ENCODE data around the gene GATB.

GATB gene

DNA sequence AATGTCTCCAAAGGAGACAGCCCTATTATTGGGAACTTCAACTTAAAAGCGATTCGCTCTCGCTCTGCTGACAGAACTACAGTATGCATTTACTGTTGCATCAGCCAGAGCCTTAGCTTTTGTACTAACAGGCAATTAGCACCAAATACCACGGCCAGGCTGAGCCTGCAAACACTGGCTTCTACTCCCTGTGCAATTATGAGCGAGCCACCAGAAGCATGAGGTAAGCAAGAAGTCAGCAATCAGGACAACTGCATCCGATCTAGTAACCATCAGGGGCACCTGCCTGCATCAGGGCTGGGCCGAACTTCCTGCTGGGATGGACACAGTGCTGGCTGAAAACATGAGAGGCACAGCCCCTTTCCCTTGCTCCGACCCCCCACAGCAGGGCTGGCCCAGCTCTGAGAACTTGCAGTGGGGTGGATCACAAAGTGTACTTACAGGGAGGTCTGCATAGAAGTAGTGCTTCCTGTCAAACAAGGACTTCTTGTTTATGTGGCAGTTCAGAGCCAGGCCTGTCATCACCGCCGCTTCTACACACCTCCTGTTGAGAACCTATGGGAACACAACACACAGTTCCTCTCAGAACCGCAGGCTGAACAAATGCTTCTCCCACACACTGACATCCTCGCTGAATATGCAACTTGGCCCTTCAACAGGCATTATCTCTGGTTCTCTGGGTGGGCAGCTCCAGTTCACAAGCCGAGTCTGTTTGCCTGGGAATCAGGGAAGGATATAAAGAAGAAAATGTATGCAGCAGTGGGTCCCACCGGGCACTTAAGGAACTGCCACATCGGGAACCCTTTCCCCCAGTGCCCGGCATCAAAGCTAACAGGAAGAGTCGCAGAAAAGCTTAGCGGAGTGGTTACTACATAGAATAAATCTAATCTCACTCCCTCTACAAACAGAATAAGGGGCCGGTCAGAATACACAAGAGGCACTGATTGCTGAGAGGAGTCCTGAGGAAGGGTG is 41.5 kb downstream of the GATB start:
- H3K27ac ChIP-seq, result no peak overlapping the region
- TF ChIP-seq, protein P1, sequence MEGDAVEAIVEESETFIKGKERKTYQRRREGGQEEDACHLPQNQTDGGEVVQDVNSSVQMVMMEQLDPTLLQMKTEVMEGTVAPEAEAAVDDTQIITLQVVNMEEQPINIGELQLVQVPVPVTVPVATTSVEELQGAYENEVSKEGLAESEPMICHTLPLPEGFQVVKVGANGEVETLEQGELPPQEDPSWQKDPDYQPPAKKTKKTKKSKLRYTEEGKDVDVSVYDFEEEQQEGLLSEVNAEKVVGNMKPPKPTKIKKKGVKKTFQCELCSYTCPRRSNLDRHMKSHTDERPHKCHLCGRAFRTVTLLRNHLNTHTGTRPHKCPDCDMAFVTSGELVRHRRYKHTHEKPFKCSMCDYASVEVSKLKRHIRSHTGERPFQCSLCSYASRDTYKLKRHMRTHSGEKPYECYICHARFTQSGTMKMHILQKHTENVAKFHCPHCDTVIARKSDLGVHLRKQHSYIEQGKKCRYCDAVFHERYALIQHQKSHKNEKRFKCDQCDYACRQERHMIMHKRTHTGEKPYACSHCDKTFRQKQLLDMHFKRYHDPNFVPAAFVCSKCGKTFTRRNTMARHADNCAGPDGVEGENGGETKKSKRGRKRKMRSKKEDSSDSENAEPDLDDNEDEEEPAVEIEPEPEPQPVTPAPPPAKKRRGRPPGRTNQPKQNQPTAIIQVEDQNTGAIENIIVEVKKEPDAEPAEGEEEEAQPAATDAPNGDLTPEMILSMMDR (conservative IDR thresholded peaks at IDR 0.05), result no peak

- no peak overlapping the region for H3K27ac ChIP-seq
- TF ChIP-seq, protein P1 (conservative IDR thresholded peaks at IDR 0.05), result no peak
Observed at GRCh38 chr4:151717909-151718628, 42.7 kb downstream of the GATB start.

GRCh38 chr4:151717314-151717713 is 43.5 kb downstream of the GATB start:
- TF ChIP-seq, protein P1 (conservative IDR thresholded peaks at IDR 0.05), result no peak
- no peak overlapping the region for H3K27ac ChIP-seq

DNA sequence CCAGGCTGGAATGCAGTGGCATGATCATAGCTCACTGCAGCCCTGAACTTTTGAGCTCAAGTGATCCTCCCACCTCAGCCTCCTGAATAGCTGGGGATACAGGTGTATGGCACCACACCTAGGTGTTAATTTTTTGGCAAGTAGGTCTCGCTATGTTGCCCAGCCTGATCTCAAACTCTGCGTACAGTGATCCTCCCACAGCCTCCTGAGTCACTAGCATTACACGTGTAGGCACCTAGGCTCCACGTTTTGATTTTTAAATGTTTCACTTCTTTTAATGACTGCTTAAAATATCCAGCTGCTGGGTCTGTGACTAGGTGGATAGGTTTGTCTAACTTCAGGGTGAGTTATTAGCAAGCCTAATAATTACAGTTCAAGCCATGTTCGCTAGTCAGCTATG is 44.5 kb downstream of the GATB start:
- TF ChIP-seq, protein P1 (conservative IDR thresholded peaks at IDR 0.05), result no peak
- no peak overlapping the region for H3K27ac ChIP-seq

- TF ChIP-seq, protein P1 (conservative IDR thresholded peaks at IDR 0.05), result no peak
- H3K27ac ChIP-seq, result no peak overlapping the region
Observed at GRCh38 chr4:151715881-151716280, 44.9 kb downstream of the GATB start.

- TF ChIP-seq, protein P1 (conservative IDR thresholded peaks at IDR 0.05), result no peak
- H3K27ac ChIP-seq, result no peak overlapping the region
Observed at GRCh38 chr4:151712777-151713176, 48.0 kb downstream of the GATB start.

- no peak overlapping the region for H3K27ac ChIP-seq
- TF ChIP-seq, protein P1 (conservative IDR thresholded peaks at IDR 0.05), result no peak
Observed at GRCh38 chr4:151711646-151712045, 49.2 kb downstream of the GATB start.
